Tibial nerve (tissue), 3 donors: ENCODE results near the gene NUP210.

Experiments used
- POLR2A ChIP-seq, 2 donors: fragments of 450-650 bp; IDR thresholded peaks; one replicate each; pipeline ENCODE4 v1.6.1; 2017; ENCODE audit warnings: antibody characterized with exemption in 2 of 2, mild to moderate bottlenecking in 2 of 2, moderate library complexity in 2 of 2
- TF ChIP-seq, protein P1 (sequence below), 5 experiments: fragments of 200-600 bp in 3 of 5; fragments of 450-650 bp in 2 of 5; sonication (generic) in 3 of 5; IDR thresholded peaks; one replicate each; pipeline ENCODE4 v1.5.1; 2016 to 2019; ENCODE audit warnings: antibody characterized with exemption in 5 of 5, mild to moderate bottlenecking in 3 of 5, moderate library complexity in 2 of 5

DNA sequence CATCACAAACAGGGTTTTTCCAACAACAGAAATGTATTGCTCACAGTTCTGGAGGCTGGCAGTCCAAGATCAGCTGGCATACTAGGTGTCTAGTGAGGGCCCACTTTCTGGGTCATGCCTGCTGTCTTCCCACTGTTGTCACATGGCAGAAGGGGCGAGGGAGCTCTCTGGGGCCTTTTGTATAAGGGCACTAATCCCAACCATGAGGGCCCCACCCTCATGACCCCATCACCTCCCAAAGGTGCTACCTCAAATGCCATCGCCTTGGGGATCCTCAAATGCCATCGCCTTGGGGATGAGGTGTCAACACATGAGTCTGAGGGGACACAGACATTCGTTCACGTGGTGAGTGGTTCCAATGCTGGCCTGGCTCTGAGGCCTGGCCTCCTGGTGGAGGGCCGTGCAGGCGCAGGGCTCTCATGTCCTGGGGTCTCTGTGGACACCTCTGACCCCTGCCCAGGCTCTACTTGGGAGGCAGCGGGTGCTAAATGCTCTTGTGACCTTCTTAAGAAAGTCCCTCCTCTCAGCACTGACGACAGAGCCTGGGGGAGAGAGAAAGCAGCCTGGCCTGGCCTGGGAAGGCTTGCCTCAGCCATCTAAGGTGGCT is 16.8 kb downstream of the NUP210 start:
- TF ChIP-seq POLR2A (IDR thresholded peaks at IDR 0.05): no peak
- TF ChIP-seq, protein P1, sequence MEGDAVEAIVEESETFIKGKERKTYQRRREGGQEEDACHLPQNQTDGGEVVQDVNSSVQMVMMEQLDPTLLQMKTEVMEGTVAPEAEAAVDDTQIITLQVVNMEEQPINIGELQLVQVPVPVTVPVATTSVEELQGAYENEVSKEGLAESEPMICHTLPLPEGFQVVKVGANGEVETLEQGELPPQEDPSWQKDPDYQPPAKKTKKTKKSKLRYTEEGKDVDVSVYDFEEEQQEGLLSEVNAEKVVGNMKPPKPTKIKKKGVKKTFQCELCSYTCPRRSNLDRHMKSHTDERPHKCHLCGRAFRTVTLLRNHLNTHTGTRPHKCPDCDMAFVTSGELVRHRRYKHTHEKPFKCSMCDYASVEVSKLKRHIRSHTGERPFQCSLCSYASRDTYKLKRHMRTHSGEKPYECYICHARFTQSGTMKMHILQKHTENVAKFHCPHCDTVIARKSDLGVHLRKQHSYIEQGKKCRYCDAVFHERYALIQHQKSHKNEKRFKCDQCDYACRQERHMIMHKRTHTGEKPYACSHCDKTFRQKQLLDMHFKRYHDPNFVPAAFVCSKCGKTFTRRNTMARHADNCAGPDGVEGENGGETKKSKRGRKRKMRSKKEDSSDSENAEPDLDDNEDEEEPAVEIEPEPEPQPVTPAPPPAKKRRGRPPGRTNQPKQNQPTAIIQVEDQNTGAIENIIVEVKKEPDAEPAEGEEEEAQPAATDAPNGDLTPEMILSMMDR (IDR thresholded peaks at IDR 0.05): no peak
